Spinal cord (tissue), 10 donors: Measurements from ENCODE around the gene LILRA6. TPM values are rescaled to one million over a fixed set of nuclear protein-coding genes. Genes with fewer than 3 reads are reported as not detected.
"Not testable (repeated sequence)": the region's sequence is repeated elsewhere in the genome, so short reads cannot be mapped to it uniquely, and the experiment has no call there.

Experiments used
- DNase-seq, 6 donors: peaks; one replicate each; pipeline versions ENCODE4 v3.0.0 to v3.0.0-alpha.2; 2013 to 2015; ENCODE audit warnings: low spot score in 6 of 6, low read depth in 4 of 6
- H3K27ac ChIP-seq: one replicate; pipeline ENCODE4 v1.5.1; 2013; ENCODE audit warnings: low read depth, low read length, control low read depth
- H3K27me3 ChIP-seq: one replicate; pipeline ENCODE4 v1.6.1; 2013; ENCODE audit warnings: low read length; ENCODE audit not compliant: control insufficient read depth, insufficient read depth
- H3K36me3 ChIP-seq: one replicate; pipeline ENCODE4 v1.6.1; 2013; ENCODE audit warnings: low read length; ENCODE audit not compliant: control insufficient read depth, insufficient read depth
- H3K4me1 ChIP-seq: one replicate; pipeline ENCODE4 v1.6.1; 2013; ENCODE audit warnings: low read length; ENCODE audit not compliant: control insufficient read depth, insufficient read depth
- H3K4me3 ChIP-seq: one replicate; pipeline ENCODE4 v1.5.1; 2013; ENCODE audit warnings: low read depth, low read length, control low read depth
- H3K9me3 ChIP-seq: one replicate; pipeline ENCODE4 v1.6.1; 2013; ENCODE audit warnings: low read length; ENCODE audit not compliant: control insufficient read depth, insufficient read depth
- WGBS: methylation state at CpG from one replicate; pipeline ENCODE4 v1.1.5; 2013; ENCODE audit warnings: missing lambda C conversion rate; ENCODE audit not compliant: insufficient coverage; 5-methylcytosine and 5-hydroxymethylcytosine counted together
- polyA plus RNA-seq, 2 donors: library from polyadenylated mRNA; unstranded; fragments of 120-200 nt; gene quantifications; one replicate each; pipeline ENCODE4 v1.2.1, GENCODE V29; 2013; ENCODE audit not compliant: insufficient read length in 2 of 2
- total RNA-seq, 2 donors: library from RNA; depleted of rRNA in 1 of 2; stranded (reverse); fragments of 120-200 nt in 1 of 2; fragments of >200 nt in 1 of 2; gene quantifications; one replicate each; pipeline versions ENCODE4 v1.2.3 to v1.2.4, GENCODE V29; 2013 to 2014
- donor health status: healthy.

LILRA6 gene
- total and polyA plus RNA-seq, 4 donors = 0.33 to 0.99 (median 0.60) TPM

DNA sequence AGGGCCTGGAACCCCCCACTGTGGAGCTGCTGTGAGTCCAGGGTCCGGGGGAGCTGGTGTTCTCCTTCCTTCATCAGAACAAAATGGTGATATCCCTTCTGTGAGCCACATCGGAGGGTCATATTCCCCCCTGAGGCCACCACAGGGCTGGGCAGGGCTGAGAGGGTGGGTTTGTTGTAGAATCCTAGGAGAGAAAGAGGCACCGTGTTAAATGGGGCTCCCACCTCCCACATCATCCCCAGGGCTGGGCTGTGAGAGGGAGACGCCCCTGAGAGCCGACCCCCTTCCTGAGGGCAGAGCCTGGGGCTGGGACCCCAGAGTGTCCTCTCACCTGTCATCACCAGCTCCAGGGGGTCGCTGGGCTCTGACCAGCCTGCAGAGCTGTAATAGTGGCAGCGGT, 20.6 kb downstream of the LILRA6 start:
- not testable (repeated sequence) for H3K27ac ChIP-seq, H3K9me3 ChIP-seq, DNase-seq, H3K4me3 ChIP-seq, H3K36me3 ChIP-seq, H3K4me1 ChIP-seq, H3K27me3 ChIP-seq
- no CpG with 5 or more reads among the region's 7 CpGs for WGBS

DNA sequence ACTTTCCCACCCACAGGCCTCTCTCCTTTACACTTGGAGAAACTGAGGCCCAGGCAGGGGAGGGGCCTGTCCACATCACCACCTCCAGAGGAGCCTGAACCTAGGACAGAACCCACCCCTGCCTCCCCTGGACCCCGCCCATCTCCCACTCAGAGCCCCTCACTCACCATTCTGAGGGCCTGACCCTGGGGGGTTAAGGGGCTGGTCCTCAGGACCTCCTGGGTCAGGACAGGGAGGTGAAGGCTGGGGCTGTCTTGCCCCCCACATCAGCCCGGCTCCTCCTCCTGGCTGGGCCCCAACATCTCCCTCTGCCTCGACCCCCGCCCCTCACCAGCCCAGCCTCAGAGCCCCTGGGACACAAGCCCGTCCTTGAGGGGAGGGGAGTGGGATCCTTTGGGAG, 22.9 kb downstream of the LILRA6 start:
- not testable (repeated sequence) for H3K4me1 ChIP-seq, H3K27me3 ChIP-seq, H3K9me3 ChIP-seq, H3K27ac ChIP-seq, DNase-seq, H3K4me3 ChIP-seq, H3K36me3 ChIP-seq
- no CpG with 5 or more reads among the region's 5 CpGs for WGBS

DNA sequence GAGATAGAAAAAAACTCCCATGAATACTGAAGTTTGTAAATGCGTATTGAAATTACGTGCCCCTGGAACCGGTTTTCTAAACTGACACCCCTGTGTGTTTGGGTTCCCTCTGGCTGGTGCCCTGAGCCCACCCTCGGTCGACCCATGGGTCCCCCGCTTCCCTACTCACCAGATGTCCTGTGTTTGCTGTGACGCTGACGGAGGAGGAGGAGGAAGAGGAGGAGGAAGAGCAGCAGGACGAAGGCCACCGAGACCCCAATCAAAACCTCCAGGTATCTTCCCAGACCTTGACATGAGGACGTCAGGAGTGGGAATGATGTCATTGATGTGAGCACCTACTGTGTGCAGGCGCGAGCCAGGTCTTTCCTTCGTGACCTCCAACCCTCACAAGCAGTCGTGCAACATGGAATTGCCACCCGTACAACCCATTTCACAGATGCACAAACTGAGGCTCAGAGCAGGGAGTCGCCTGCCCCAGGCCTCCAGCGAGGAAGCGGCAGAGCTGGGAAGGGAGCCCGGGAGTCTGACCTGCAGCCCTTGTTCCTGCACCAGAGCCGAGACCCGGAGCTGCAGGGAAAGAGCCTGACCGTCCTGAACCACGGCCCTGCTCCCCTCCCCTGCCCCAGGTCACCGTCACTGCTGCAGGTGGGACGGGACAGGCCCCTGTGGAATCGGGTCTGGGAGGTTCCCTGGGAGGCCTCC, 23.5 kb downstream of the LILRA6 start:
- no peaks in the 10 kb centered on the region for H3K4me1 ChIP-seq
- H3K9me3 ChIP-seq = no peaks in the 10 kb centered on the region
- no peak for DNase-seq
- no peak overlapping the region for H3K4me3 ChIP-seq
- H3K36me3 ChIP-seq = peaks cover 8% of the 10 kb centered on the region
- 90% methylated on average over 19 of the region's 27 CpGs for WGBS
- H3K27me3 ChIP-seq = no peaks in the 10 kb centered on the region
- H3K27ac ChIP-seq = no peak overlapping the region

DNA sequence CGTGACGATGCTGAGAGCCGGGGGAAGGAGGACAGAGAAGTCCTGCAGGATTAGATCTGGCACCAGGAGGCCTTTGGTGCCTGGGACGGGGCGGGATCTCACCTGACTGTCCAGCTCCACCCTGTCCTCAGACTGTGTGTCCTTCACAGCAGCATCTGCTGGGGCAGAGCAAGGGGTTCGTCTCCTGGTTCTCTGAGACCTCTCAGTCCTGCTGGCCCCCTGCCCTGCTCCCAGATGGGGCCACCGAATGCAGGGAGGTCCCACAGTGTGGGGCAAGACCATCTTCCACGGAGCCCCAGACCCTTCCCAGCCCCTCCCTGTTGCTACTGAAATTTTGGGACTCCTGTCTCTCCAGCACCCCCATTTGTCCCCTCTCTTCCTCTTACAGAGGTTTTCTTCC, 24.3 kb downstream of the LILRA6 start:
- Histone ChIP-seq H3K27me3 (no peaks in the 10 kb centered on the region), H3K36me3 (peaks cover 8% of the 10 kb centered on the region)
- 72% methylated on average over 8 of the region's 8 CpGs for WGBS

DNA sequence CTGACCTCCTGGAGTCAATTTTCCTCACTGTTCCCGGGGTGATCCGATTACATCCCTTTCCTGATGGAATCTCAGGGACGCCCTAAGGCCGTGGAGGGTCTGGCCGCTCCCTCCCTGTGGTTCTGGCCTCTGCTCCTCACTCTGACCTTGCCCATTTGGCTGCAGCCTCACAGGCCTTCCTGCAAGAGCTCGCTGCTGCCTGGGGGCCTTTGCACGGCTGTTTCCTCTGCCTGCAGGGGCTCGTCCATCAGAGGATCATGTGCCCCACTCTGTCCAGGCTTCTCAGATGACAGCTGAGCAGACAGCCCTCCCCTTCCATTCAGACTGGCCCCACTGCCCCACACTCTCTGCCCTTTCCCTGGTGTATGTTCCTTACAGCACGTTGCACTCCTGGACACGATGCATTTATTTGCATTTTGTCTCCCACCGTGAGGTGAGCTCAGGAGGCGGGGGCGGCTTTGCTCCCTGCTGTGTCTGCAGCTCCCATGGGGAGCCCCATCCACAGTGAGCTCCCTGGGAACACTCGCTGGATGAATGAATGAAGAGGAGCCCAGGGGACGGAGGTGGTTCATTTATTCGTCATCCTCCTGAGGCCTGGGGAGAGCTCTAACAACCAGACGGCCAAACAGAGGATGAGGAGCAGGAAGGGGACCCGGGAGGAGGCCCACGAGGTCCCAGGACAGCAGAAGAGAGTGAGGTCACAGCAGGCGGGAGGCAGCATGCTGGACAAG, 24.9 kb downstream of the LILRA6 start:
- WGBS = 36% methylated on average over 9 of the region's 20 CpGs

More for the DNA sequence above, 24.3 kb downstream of the LILRA6 start:
- Histone ChIP-seq H3K27ac (no peak overlapping the region), H3K4me1 (no peaks in the 10 kb centered on the region), H3K9me3 (no peaks in the 10 kb centered on the region), H3K4me3 (no peak overlapping the region)
- no peak for DNase-seq

DNA sequence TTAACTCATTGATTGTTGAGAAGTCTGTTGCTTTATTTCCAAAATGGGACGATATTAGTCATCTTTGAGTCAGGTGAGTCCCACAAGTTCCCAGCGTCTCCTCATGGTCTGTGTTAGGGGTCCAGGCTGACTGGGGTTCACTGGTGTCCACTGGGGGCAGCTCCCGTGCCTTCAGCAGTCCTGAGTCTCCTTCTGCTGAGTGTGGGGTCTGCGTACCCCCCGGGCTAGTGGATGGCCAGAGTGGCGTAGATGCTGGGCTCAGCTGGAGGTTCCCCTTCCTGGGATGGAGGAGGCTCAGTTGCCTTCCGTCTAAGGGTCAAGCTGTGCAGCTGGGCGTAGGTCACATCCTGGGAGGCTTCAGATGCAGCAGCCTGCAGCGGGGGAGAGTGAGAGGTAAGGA, 25.7 kb downstream of the LILRA6 start:
- 71% methylated on average over 8 of the region's 9 CpGs for WGBS
- H3K36me3 ChIP-seq = peaks cover 8% of the 10 kb centered on the region
- H3K9me3 ChIP-seq = no peaks in the 10 kb centered on the region
- H3K4me1 ChIP-seq = no peaks in the 10 kb centered on the region
- no peak overlapping the region for H3K27ac ChIP-seq
- H3K27me3 ChIP-seq = no peaks in the 10 kb centered on the region
- no peak for DNase-seq
- no peak overlapping the region for H3K4me3 ChIP-seq

More for the DNA sequence above, 24.9 kb downstream of the LILRA6 start:
- not testable (repeated sequence) for H3K36me3 ChIP-seq, DNase-seq, H3K4me3 ChIP-seq, H3K27ac ChIP-seq, H3K9me3 ChIP-seq, H3K4me1 ChIP-seq, H3K27me3 ChIP-seq

DNA sequence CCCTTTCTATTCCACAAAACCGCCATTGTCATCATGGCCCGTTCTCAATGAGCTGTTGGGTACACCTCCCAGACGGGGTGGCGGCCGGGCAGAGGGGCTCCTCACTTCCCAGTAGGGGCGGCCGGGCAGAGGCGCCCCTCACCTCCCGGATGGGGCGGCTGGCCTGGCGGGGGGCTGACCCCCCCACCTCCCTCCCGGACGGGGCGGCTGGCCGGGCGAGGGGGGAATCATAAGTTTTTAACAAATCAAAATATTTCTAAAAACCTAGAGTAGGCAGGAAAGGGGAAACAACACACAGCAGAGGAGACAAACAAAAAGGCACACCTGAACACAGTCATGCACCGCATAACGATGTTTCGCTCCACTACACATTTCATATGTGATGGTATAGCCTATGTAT, 27.9 kb downstream of the LILRA6 start:
- not testable (repeated sequence) for H3K4me1 ChIP-seq, DNase-seq
- WGBS = no CpG with 5 or more reads among the region's 19 CpGs

DNA sequence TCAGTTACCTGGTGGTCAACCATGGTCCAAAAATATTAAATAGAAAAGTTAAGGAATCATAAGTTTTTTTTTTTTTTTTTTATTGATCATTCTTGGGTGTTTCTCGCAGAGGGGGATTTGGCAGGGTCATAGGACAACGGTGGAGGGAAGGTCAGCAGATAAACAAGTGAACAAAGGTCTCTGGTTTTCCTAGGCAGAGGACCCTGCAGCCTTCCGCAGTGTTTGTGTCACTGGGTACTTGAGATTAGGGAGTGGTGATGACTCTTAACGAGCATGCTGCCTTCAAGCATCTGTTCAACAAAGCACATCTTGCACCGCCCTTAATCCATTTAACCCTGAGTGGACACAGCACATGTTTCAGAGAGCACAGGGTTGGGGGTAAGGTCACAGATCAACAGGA, 28.4 kb downstream of the LILRA6 start:
- peaks cover 10% of the 10 kb centered on the region for H3K36me3 ChIP-seq
- not testable (repeated sequence) for H3K9me3 ChIP-seq, H3K4me3 ChIP-seq, DNase-seq, H3K27ac ChIP-seq, H3K27me3 ChIP-seq
- no CpG with 5 or more reads among the region's 5 CpGs for WGBS
- H3K4me1 ChIP-seq = peaks cover 11% of the 10 kb centered on the region

More for the DNA sequence above, 27.9 kb downstream of the LILRA6 start:
- H3K4me3 ChIP-seq, H3K36me3 ChIP-seq, H3K9me3 ChIP-seq, H3K27me3 ChIP-seq, H3K27ac ChIP-seq: not testable (repeated sequence)

DNA sequence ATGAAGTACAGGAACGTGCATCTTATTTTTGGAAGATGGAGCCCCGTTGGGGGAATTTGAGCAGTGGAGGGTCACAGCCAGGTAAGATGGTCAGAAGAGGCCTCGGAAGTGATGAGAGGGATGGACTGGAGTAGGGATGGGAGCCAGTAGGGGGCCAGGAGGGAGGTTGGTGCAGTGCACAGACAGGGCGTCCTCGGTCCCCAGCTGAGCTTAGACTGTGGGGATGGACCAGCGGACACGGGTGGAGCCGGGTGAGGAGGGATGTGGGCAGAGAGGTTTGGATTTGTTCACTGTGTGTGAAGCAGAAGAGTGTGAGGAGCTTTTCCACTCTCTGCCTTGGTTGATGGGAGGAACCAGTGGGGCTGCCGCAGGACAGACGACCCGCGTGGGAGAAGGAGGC, 31.4 kb downstream of the LILRA6 start:
- Histone ChIP-seq H3K27ac (no peak overlapping the region), H3K27me3 (no peaks in the 10 kb centered on the region), H3K36me3 (peaks cover 35% of the 10 kb centered on the region), H3K4me3 (no peak overlapping the region), H3K4me1 (peaks cover 20% of the 10 kb centered on the region), H3K9me3 (no peaks in the 10 kb centered on the region)
- no peak for DNase-seq
- WGBS = 94% methylated on average over 12 of the region's 12 CpGs
